Measurements from ENCODE around the gene SPO11.

The SPO11 gene, protein sequence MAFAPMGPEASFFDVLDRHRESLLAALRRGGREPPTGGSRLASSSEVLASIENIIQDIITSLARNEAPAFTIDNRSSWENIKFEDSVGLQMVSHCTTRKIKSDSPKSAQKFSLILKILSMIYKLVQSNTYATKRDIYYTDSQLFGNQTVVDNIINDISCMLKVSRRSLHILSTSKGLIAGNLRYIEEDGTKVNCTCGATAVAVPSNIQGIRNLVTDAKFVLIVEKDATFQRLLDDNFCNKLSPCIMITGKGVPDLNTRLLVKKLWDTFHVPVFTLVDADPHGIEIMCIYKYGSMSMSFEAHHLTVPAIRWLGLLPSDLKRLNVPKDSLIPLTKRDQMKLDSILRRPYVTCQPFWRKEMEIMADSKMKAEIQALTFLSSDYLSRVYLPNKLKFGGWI

DNA sequence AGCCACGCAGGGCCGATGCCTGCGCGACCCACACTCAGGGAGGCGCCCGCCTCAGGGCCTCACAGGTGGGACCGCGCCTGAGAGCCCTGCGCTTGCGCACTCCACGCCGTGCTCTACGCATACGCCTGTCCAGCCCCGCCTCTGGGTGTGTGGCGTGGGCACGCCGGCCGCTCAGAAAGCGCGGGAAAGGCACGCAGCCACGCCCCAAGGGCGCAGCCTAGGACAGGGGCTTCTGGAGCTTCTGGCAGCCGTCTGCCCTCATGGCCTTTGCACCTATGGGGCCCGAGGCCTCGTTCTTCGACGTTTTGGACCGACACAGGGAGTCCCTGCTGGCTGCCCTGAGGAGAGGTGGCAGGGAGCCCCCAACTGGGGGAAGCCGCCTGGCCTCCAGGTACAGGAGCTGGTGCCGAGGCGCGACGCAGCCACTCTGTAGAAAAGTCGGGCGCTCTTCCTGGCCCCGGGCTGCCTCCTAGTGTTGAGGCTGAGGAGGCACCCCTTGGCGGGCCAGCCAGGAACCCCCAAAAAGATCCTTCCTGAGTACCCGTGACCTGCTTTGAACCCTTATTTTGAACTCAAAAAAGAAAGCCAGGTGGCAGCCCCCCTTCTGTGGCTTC lies at the start of gene SPO11:
TSS of gene SPO11 (plus strand) at position 196 of the 614 bp plus-strand sequence. CDS start at position 261, 65 bp downstream.
- no peak for DNase-seq

DNA sequence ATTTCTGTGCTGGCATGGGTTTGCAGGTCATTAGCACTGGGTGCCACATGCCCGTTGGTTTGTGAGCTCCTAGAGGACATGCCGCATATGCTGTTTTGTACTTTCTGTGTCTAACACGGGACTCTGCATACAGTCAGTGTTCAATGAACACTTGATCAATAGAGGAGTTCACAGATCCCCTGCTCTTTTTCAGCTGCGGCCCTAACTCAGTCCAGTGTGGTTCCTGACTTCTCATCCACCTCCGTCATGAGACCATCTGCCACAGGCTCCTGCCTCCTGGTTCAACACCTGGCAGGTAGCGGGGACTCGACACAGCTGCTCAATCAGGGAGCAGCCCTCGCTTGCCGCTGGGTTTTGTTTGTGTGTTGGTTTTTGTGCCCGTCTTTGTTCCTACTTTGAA lies 49.4 kb upstream of the SPO11 start:
- DNase-seq: no peak

DNA sequence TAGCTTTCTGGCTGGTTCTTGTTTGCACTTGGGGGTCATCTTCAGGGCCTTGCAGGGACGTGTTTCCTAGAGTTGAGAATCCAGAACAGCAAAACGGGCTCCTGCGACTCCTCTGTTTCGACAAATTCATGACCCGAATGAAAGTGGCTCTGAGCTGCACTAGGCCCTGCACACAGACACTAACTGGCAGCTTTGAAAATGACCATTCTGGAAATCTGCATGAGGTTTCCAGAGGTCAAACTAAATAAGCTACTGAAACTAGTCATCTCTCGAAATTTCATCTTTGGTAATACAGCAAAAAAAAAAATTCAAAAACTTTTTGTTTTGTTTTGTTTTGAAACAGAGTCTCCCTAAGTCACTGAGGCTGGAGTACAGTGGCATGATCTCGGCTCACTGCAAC lies 47.7 kb upstream of the SPO11 start:
- DNase-seq: no peak

DNA sequence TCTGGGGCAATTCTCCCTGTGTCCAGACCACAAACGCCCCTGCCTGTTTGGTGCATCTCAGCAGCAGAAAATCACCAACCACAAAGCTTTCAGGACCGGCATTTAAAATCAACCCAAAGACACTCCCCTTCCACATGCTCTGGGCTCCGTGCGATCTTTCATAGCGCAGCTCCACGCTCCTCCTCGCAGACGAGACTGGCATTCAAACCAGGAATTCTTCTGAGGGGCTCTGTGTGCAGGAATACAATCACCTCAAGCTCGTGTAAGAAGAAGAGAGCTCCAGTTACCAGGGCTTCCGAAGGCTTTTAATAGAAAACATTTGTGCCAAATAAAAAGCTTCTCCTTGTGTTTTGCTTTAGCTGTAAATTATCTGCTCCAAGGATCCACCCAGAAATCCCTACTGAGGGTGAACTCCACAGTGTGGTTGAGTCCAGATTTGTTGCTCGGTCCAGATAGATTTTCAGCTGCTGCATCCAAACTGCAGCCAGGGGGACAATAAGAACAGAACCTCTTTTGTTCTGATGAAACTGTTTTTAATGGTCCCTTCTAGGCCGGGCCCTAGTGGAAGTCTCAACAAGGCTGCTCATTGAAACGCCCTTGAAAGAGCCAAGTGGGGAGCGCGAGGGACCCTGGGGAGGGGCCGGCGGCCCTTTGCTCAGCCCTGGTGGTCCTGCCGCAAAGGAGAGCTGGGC lies 46.8 kb upstream of the SPO11 start:
- DNase-seq: no peak

DNA sequence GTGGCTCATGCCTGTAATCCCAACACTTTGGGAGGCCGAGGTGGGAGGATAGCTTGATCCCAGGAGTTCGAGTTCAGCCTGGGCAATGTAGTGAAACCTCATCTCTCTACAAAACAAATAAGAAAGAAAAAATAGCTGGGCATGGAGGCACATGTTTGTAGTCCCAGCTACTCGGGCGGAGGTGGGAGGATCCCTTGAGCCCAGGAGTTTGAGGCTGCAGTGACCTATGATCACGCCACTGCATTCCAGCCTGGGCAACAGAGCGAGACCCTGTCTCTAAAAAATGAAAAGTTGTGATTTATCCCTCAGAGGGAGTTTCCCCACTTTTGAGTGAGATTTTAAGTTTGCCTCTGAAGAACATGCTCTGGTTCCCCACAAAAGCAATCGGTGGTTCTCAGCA lies 45.7 kb upstream of the SPO11 start:
- DNase-seq: no peak

DNA sequence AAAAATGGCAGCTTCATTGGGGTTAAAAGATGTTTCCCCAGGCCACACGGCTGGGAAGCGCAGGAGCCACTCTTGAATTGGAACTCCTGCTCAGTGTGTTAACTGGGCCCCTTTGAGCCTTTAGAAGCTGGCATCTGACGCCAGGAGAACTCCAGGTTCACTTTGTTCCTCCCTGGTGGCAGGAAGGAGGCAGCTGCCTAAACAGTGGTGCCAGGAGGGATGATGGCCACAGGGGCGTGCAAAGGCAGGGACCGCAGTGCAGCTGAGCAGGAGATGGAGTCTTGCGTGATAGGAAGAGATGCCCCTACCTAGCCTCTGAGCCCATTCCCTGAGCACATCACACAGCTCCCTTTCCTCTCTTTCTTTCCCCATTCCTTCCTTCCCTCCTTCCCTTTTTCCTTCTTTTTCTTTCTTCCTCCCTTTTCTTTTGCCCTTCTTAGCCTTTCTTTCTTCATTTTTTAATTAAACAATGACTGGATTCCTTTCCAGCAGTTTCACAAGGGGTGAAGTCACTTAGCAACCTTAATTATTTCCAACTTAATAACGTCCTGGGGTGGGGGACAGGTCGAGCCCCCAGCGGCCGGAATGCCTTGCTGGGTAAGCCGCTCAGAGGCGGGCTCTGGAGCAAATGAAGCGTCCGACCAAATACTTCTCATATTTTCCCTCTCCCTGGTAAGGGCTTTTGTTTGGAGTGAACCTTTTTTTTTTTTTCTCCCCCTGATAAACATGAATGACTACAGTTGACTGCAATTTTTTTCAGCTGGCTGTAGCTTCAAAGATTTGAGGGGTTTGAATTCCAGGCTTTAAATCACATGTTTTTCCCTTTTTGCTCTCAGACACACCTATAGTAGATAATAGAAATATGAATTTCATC lies 42.4 kb upstream of the SPO11 start:
- DNase-seq: no peak

DNA sequence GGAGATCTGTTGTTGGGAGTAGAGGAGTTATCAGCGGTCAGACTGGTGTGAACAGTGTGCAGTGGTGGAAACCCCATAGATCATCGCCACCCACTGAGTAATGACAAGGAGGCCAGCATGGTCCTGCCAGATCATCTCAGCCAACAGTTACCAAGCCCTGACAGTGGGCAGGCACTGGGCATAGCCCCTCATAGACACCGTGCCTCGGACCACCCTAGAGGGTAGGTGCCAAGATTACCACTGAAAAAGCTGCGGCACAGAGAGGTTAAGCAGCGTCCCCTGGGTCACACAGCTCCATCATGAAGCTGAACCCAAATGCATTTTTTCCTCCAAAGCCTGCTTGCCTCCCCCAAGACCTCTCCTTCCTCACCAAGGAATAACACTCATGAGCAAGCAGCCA lies 41.7 kb upstream of the SPO11 start:
- no peak for DNase-seq

DNA sequence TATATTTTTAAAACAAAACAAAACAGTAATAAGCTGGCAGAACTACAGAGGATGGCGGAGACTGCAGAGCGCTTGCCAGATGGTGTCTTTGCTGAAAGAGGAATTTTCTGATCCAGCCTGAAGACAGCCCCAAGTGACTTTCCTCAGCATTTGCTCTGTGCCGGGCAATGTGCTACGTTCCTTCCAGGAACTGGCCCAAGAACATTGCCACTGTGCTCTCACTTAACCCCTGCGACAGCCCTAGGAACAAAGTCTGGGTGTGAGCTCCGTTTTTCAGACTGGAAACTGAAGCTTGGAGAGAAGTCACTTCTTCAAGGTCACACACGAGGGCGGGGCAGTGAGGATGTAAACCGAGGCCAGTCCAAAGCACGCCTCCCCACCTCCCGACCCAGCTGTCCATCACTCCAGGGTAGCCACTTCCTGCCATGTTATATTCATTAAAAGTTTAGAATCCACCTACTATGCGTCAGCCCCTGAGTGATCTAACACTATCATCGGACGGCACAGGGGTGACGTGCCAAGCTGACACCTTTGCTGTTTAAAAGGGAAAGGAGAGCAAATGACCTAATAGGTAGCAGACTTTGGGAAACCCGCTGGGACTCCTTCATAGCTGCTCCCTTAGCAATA lies 40.8 kb upstream of the SPO11 start:
- DNase-seq: no peak

DNA sequence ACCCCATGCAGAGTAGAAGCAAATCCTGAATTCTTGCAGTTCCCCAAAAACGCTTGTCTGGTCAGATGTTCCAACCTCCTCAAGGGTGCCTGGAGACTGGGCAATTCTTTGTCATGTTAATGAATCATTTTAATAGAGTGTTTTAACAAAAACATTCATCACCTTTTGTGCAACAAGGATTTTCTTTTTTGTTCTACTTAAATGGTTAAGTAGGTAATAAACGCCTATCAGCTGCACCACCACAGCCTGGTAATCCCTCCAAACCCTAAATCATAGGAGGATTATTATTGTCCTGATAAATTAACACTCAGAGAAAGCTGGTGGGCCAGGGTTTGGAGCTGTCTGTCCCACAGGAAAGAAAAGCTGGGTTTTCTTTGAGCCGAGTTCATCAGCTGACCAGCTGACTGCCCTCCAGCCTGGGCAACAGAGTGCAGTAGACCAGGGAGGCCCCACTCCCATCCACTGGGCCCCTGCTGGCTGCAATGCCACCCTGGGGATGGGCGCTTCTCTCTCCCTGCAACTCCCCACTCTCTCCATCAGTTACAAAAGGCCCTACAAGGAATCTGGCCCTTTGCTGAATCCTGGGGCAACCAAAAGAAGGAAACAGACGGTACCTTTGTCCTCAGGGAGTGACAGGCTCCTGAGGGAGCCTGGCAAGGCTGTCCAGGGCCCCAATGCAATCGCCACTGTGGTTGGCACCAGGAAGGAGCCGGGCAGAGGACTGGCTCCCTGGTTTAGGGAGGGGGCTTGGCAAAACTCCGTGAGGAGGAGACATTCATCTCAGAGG lies 40.0 kb upstream of the SPO11 start:
- DNase-seq: no peak

DNA sequence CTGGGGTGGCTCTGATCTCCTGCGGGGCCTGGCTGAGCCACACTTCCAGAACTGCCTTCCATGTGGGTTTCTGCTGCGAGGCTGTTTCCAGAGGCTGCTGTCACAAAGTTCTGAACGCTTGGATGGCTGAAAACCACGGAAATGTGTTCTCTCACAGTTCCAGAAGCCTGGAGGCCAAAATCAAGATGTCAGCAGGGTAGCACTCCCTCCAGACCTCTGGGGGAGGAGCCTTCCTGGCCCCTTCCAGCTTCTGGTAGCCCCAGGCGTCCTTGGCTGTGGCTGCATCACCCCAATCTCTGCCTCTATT lies 39.5 kb upstream of the SPO11 start:
- no peak for DNase-seq

DNA sequence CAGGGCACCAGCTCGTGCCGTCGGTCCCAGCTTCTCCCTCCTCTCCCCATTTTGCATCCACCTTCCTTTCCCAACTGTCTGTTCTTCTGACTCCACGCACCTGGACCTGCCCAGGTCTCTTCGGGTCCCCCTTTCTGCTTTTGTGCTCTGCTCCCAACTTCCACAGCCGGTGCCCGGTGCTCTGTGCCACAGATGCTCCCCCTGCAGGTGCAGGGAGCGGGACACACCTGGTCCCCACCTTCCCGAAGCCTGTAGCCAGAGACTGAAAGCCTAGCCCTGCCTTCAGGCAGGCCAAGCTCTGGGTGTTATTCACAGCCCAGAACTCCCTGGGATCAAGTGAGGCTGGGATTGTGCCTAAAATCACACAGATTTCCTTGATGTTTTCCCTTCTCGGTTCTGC lies 38.6 kb upstream of the SPO11 start:
- DNase-seq: no peak

DNA sequence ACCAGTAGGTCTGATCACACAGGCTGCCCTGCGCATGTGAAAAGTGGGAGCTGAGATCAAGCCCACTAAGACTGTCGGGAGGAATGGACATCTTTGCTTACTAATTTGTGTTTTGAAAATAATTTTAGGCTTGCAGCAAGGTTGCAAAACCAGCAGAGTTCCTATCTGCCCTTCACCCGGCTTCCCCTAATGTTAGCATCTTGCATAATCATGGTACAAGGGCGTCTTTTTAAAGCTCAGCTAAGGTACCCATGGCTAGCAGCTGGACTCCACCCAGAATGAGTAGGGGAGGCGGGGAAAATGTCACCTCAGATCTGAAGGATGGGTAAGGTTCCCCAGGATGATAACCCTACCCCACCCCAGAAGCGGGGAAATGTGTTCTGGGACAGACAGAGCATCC lies 37.9 kb upstream of the SPO11 start:
- DNase-seq: no peak

DNA sequence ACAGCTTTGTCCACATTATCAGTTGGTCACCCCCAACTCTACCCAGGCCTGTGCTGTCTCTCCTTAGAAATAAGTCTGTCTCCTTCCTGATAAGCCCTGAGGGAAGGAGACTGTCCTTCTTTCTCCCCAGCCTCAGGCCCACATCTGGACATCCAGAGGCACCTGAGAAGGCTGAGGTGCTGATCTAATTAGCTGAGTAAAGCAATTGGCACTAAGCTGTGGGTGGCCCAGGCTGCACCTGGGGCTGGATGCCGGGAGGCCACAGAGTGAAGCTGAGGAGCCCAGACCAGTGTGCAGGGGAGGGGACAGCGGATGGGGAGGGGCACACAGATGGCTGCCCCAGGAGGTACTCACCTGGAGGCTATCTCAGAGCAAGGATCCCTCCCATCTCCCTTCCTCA lies 37.0 kb upstream of the SPO11 start:
- DNase-seq: no peak

DNA sequence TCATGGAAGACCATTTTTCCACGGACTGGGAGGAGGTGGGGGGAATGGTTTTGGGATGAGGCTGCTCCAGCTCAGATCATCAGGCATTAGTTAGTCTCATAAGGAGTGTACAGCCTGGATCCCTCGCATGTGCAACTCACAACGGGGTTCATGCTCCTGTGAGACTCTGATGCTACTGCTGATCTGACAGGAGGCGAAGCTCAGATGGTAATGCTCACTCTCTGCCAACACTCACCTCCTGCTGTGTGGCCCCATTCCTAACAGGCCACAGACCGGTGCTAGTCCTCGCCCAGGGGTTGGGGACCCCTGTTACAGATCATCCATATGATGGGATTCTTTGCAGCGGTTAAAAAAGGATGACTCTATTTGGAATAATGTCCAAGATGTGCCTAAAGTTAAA lies 35.6 kb upstream of the SPO11 start:
- DNase-seq: no peak

DNA sequence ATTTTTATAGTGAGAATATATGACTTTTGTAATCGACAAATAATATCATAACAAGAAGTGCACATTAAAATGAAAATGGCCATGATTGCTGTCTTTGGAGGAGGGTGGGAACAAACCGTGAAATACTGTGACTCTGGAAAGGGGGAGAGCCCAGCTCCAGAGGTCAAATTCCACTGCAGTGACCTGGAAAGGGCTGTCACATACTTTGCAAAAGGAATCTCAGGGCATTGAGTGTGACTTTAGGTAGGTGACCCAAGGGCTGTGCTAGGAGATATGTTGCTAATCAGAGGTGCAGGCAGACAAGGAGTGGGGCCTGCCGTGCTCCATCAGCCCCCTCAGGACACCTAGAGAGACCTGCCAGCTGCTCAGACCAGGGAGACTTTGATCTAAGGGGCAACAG lies 35.1 kb upstream of the SPO11 start:
- DNase-seq: no peak

DNA sequence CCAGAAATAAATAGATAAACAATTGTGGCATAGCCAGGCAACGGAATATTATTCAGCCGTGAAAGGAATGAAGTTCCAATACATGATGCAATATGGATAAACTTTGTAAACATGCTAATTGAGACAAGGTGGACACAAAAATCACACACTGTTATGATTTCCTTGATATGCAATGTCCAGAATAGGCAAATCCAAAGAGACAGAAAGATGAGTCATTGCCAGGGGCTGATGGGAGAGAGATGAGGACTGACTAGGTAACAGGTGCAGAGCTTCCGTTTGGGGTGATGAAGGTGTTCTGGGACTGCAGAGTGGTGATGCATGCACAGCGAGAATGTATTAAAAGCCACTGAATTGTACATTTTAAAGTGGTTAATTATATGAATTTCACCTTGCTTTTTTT lies 31.1 kb upstream of the SPO11 start:
- DNase-seq: no peak

DNA sequence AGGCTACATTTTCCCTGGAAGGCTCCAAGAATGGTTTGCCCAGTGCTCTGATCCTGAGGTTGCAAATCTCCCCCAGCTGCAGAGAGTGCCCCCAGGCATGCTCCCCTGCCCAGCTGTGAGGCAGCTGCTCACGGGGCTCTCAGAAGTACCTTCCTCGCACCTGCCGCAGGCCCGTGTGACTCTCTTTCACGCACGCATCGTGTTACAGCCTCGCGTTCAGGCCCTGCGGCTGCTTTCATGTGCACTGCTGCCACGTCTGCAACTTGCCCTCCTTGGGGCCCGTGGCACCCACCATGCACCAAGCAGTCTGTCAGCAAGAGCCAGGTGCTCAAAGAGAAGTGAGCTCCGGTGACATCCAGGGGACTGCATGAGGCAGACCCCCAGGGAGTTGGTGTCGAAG lies 28.6 kb upstream of the SPO11 start:
- no peak for DNase-seq

DNA sequence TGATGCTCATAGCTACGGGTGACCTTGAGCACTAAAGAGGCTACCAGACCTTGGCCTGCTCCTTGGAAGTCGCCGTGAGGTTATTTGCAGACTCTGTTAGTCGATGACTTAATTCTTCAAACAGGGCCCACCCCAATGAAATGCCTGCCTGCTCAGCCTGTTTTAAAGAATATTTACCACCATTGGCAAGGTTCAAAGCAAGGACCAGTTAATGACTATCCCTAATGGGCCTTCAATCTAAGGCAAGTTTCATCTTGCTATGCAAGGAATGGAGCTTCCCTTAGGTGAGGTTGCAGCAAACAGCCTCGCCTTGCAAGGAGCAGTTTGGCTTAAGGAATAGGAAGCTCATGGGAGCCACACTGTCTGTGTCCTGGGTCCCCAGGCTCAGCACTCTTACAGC lies 22.9 kb upstream of the SPO11 start:
- no peak for DNase-seq

DNA sequence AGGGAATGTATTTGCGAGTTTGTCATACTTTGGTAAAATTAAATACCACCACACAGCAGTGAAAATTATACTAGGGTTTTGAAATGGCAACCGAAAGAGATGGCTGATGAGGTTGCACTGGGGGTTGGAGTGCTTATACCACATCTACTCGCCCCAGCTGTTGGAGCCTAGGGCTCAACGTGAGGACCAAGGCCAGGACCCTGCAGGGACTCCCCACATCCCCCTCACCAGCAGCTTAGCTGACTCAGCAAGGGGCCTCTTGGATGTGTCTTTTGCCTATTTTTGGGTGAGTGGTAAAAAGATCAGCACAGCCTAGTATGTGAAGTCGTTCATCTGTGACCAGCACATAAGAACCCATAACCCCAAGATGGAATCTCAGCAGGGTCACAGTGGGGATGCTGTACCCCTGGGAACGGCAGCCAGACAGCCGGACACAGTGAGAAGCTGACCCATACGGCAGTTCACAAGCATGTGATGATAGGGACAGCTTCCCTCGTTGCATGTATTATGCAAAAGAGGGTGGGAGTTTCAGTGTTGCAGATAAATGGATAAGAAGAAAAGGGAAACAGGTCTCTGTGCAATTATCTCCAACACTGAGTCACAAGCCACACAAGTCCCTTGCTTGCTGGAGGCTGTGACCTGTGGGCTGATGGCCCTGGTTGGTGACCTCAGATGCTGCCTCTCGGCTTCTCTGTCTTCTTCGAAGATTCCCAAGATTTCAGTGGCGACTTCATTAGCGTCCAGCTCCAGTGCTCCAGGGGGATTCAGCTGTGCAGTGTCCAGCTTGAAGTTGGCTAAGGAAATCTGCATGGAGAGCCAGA lies 20.9 kb upstream of the SPO11 start:
- DNase-seq: no peak

DNA sequence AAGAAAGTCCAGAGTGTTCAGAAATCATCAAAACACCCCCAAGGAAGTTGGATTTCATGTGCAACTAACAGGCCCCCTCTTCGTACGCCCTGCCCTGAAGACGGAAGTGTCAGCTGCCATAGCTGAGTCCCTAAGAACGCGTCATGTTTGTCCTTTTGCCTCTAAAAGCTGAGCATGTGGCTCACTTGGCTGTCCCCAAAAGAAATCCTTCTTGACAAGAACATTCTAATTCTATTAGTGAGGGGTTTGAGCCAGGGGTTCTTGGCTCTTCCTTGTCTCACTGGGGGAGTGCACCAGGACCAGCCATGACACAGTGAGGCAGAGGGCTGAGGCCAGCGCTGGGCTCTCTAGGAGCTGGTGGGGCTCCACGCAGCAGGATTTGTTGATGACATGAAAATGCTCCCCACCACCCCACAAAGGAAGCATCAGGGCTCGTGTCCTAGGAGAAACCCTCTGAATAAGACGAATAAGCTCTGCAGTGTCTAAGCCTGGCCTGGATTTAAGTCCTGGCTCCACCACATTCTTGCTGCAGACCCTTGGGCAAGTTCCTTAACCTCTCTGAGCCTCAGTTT lies 20.0 kb upstream of the SPO11 start:
- DNase-seq: no peak

All from activated effector memory CD4-positive, alpha-beta T cell treated with Interleukin-2 at 50 U/mL for 16 hours (primary cell).